CD4-positive, alpha-beta T cell treated with Interleukin-4 for 4 hours (primary cell): Measurements from ENCODE around the gene PSD4.

ENCODE experiments used
- DNase-seq: peaks from one replicate; pipeline ENCODE4 v3.0.0-alpha.2; 2020

PSD4 gene

GRCh38 chr2:113209646-113210171, 35.9 kb downstream of the PSD4 start:
- DNase-seq, result no peak

GRCh38 chr2:113211226-113212105, 37.7 kb downstream of the PSD4 start:
- no peak for DNase-seq

GRCh38 chr2:113212245-113213060, 38.7 kb downstream of the PSD4 start:
- DNase-seq, result no peak

- no peak for DNase-seq
Measured at GRCh38 chr2:113213061-113213930, 39.5 kb downstream of the PSD4 start.

- no peak for DNase-seq
Measured at GRCh38 chr2:113214141-113214540, 40.4 kb downstream of the PSD4 start.

- no peak for DNase-seq
Measured at GRCh38 chr2:113215056-113215455, 41.3 kb downstream of the PSD4 start.

GRCh38 chr2:113216321-113216720, 42.5 kb downstream of the PSD4 start:
- no peak for DNase-seq

- no peak for DNase-seq
Measured at GRCh38 chr2:113216891-113217454, 43.2 kb downstream of the PSD4 start.

GRCh38 chr2:113217455-113218282, 43.9 kb downstream of the PSD4 start:
- no peak for DNase-seq

- no peak for DNase-seq
Measured at GRCh38 chr2:113218283-113219091, 44.7 kb downstream of the PSD4 start.

GRCh38 chr2:113219092-113219441, 45.3 kb downstream of the PSD4 start:
- no peak for DNase-seq

- no peak for DNase-seq
Measured at GRCh38 chr2:113219525-113219888, 45.7 kb downstream of the PSD4 start.

- no peak for DNase-seq
Measured at GRCh38 chr2:113219889-113220641, 46.3 kb downstream of the PSD4 start.

GRCh38 chr2:113220970-113221708, 47.4 kb downstream of the PSD4 start:
- no peak for DNase-seq

- no peak for DNase-seq
Measured at GRCh38 chr2:113221846-113222245, 48.1 kb downstream of the PSD4 start.

GRCh38 chr2:113223813-113224212, 50.0 kb downstream of the PSD4 start:
- no peak for DNase-seq

- no peak for DNase-seq
Measured at GRCh38 chr2:113224647-113225236, 51.0 kb downstream of the PSD4 start.
